ENCODE measurements around the gene ARMC9.
"Not testable (repeated sequence)": the region's sequence is repeated elsewhere in the genome, so short reads cannot be mapped to it uniquely, and the experiment has no call there.

DNA sequence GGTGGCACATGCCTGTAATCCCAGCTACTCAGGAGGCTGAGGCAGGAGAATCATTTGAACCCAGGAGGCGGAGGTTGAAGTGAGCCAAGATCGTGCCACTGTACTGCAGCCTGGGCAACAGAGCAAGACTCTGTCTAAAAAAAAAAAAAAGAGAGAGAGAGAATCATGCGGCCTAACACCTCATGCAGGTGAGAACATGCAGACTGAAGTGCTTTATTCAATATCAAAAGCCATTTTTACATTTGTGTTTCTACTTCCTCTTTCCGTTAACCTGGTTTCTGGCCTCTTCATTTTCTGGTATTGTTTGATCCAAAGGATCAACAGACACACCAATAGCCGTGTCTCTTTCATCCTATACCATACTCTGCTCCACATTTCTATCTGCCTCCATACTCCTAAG lies 19.6 kb upstream of the ARMC9 start:
- TF ChIP-seq, protein P1, sequence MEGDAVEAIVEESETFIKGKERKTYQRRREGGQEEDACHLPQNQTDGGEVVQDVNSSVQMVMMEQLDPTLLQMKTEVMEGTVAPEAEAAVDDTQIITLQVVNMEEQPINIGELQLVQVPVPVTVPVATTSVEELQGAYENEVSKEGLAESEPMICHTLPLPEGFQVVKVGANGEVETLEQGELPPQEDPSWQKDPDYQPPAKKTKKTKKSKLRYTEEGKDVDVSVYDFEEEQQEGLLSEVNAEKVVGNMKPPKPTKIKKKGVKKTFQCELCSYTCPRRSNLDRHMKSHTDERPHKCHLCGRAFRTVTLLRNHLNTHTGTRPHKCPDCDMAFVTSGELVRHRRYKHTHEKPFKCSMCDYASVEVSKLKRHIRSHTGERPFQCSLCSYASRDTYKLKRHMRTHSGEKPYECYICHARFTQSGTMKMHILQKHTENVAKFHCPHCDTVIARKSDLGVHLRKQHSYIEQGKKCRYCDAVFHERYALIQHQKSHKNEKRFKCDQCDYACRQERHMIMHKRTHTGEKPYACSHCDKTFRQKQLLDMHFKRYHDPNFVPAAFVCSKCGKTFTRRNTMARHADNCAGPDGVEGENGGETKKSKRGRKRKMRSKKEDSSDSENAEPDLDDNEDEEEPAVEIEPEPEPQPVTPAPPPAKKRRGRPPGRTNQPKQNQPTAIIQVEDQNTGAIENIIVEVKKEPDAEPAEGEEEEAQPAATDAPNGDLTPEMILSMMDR (IDR thresholded peaks at IDR 0.05), result not testable (repeated sequence)
- TF ChIP-seq EP300, POLR2A (IDR thresholded peaks at IDR 0.05): not testable (repeated sequence)

Measured in upper lobe of left lung (tissue), 4 donors.